ENCODE data around the gene NR4A3.
"Not testable (repeated sequence)": the region's sequence is repeated elsewhere in the genome, so short reads cannot be mapped to it uniquely, and the experiment has no call there.

The NR4A3 gene

DNA sequence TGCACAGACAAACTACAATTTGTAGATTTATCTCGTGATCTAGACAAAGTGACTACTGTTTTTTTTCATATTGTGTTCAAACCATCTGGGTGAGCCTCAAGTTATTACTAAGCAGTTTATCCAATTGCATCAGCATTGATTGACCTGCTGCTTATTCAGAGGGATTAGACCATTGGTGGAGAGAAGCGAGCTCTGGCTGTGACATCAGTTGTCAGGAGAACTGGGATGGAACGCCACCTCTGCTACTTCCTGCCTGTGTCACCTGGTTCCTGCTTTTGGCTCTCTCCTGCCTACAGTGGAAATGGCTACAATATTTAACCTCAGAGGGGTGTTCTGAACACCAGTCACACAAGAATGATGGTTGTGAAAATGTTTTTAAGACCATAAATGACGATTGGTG, 12.1 kb downstream of the NR4A3 start:
- DNase-seq (ENCODE audit: low read depth, low spot score): no peak

DNA sequence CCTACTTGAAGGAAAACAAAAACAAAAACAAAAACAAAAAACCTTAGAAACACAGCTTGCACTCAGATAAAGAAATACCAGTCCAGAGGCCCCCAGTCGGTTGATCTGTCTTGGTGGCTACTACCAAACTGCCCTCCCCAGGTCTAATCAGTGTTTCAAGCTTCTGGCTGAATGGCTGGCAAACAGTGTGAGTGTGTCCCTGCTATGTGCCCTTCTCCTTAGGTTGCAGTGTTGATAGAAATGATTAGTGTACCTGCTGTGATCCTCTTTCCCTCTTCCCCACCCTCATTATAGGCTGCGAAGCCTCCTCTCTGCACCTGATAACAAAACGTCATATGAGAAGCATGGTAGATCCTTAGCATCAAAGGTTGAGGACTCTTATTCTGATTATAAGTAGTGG, 12.8 kb downstream of the NR4A3 start:
- DNase-seq (ENCODE audit: low read depth, low spot score): no peak

DNA sequence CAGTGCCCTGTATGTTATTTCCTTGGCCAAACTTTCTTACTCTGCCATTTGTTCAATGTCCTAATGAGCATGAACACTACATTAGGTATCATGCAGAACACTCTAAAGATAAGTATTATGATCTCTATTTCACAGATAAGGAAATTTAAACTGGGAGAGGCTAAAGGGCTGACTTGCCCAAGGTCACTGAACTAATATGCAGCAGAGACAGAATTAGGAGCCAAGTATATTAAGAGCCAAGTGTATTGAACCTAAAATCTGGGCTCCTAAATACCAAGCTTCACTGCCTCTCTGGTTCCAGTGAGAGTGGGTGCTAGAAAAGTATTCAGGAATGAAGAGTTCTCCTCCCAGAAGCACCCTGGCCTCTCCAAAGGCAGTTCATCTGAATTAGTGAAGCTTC, 13.5 kb downstream of the NR4A3 start:
- no peak for DNase-seq (ENCODE audit: low read depth, low spot score)

DNA sequence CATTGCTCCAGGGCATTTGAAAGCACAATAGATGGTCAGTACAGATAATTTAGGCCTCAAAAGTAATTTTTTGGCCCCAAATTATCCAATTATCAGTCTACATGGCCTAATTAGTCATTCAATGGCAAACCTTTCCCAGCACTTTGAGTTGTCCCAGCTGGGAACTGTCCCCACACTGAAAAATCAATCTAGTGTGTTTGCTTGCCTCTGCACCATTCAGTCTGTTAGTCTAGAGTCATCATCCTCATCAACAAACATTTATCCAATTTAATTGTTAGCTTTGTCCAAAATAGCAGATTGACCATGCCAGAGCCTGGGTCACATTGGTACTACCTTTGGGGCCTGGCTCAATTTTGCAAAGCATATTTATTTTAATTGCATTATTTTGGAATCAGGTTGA, 13.9 kb downstream of the NR4A3 start:
- no peak for DNase-seq (ENCODE audit: low read depth, low spot score)

DNA sequence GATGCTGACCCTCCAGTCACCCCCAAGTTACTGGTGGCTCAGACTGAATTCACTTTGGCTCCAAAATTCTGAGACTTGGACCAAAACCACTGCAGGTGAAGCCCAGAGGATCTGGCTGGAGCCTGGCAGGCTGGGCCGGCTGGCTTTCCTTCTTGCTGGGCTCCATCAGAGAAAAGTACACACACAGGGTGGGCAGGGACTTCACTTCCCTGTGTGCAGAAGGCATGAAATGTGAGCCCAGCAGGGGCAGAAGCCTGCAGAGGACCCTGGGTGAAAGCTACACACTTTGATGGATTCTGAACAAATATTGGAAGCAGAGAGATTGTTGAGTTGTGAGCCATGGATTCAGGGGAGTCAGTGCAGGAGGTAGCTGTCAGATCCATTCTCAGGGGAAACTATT, 18.4 kb downstream of the NR4A3 start:
- DNase-seq (ENCODE audit: low read depth, low spot score): no peak

DNA sequence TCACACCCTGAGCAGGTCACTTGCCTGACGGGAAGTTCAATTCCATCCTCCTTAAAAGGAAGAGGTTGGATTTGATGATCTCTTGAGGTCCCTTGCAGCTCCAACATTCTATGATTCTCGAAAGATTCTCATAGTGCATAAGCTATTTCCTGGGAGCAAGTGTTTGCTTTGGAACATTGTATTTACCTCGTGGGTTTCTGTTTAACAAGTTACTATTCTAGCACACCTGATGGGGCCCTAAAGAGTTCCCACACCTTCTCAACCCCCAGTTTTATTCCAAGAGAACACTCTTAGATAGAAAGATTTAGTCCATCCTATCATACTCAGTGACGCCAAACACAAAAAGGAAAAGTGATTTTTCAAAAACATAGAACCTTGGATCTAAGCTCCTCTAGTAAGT, 23.4 kb downstream of the NR4A3 start:
- no peak for DNase-seq (ENCODE audit: low read depth, low spot score)

DNA sequence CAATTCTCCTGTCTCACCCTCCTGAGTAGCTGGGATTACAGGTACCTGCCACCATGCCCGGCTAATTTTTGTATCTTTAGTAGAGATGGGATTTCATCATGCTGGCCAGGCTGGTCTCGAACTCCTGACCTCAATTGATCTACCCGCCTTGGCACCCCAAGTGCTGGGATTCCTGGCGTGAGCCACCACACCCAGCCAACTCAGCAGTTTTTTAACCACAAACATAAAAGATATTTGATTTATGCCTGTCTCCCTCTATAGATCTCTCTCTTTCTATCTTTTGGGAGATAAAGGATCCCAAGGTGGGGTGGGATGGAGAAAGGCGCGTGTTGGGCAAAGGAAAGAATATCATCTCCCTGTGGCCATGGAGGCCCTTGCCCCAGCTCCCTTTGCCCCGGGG, 26.8 kb downstream of the NR4A3 start:
- DNase-seq (ENCODE audit: low read depth, low spot score): no peak

DNA sequence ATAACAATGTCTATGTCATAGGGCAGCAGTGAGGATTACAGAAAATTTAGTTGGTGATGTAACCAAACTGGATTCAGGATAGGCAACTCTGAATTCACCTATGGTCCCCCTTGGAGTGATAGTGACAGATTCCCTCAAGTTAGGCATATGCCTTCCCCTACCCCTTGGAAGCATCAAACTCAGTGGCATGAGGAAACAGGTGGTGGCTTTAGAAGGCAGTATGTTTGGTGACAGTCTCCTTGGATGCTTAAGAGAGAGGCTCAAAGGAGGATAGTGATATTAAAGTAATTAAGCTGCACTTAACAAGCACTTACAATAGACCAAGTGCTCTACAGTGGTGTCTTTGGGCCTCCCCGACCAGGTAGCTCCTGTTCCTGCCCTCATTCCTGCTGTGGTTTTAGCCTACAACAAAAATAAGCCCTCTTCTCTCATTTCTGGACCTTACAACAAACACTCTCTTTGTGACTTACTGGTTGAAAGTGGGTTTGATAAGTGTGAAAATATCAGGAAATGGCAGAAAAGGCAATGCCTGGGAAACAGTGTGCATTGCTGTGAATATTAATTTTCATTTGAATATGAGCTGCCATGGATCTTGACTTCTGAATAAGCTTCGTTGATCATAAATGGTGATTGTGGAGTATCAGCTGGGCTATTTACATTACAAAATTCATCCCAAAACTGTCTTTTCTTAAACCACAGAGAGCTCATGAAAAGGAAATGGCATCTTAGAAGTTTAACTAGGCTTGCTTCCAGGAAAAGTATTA, 29.2 kb downstream of the NR4A3 start:
- DNase-seq (ENCODE audit: low read depth, low spot score): peak; percentile 27

DNA sequence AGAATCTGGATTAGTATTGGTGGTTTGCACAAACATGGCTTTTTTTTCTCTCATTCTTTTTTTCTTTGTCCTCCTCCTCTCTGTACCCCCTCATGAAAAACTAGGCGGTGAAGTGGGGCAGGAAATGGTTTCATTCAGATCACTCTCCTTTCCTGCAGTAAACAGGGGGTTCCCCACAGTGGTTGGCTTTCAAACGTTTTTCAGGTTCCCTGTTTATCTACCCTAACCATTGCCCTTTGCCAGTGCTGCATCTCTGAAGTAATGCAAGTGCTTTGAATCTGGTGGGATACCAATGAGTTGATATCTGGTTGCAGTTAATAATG, 29.8 kb downstream of the NR4A3 start:
- DNase-seq (ENCODE audit: low read depth, low spot score): no peak

DNA sequence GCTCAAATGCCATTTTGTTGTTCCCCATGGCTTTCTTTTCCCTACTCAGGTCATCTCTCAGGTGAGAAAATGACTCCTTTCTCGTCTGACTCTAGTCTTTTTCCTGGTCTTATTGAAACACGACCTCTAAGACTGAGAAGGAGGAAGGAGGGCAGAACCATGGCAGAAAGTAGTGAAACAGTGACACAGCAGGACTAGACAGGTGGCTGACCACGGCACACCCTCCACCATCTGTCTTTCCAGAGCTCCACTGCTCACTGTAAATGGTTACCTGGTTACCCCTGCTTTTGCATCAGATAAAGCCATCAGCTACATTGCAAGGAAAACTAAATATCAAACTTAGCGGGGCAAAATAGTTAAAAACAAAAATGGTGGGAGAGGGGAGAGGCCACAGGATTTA, 30.9 kb downstream of the NR4A3 start:
- no peak for DNase-seq (ENCODE audit: low read depth, low spot score)

DNA sequence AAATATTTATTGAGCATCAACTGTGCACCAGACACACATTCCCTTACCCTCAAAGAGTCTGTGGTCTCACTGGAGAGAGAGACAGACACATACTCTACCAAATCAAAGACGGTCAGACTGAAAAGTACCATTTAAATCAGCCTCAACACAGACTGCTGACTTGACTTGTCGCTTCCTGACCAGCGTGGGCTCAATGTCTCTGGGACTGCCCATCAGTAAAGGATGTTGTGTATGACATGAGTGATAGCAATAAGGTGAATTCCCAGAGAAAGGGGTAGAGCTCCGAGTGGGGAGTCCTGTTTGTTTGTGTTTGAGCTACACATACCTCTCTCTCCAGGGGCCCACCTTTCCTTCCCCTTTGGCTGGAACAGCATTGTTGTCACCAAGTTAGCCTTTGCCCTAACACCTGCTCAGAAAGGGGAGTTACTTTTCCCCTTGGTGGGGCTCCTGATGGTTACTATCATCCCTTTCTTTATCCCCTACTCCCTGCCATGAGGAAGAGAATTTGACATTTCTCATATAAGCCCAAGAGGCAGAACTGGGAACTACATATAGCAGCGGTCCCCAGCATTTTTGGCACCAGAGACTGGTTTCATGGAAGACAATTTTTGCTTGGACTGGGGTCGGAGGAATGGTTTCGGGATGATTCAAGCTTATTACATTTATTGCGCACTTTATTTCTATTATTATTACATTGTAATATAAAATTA, 33.9 kb downstream of the NR4A3 start:
- no peak for DNase-seq (ENCODE audit: low read depth, low spot score)

DNA sequence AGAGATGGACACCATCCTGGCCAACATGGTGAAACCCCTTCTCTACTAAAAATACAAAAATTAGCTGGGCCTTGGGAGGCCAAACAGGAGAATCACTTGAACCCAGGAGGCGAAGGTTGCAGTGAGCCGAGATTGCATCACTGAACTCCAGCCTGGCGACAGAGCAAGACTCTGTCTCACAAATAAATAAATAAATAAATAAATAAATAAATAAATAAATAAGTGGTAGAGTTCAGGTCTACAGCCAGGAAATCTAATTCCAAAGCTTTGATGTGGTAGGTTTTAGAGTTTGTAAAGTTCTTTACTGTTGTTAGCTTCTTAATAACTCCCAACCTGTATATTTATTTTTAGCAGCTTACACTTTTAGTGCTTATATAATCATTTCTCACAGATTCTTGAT, 35.9 kb downstream of the NR4A3 start:
- not testable (repeated sequence) for DNase-seq (ENCODE audit: low read depth, low spot score)

DNA sequence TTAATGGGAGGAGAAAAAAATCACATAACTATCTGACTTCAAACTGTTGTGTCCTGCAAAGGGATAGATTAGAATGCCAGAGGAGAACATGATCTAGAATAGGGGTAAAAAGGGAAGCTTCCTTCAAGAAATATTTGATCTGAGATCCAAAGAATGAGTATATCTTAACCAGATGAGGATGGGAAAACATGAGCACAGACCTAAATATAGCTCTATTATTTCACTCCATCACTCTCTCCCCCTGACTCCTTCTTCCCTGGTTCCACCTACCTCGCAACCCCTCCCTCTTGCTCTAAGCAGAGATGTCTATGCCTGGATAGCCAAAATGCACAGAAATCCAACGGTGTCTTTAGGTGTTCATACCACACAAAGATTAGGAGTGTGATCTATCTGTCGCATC, 36.4 kb downstream of the NR4A3 start:
- no peak for DNase-seq (ENCODE audit: low read depth, low spot score)

DNA sequence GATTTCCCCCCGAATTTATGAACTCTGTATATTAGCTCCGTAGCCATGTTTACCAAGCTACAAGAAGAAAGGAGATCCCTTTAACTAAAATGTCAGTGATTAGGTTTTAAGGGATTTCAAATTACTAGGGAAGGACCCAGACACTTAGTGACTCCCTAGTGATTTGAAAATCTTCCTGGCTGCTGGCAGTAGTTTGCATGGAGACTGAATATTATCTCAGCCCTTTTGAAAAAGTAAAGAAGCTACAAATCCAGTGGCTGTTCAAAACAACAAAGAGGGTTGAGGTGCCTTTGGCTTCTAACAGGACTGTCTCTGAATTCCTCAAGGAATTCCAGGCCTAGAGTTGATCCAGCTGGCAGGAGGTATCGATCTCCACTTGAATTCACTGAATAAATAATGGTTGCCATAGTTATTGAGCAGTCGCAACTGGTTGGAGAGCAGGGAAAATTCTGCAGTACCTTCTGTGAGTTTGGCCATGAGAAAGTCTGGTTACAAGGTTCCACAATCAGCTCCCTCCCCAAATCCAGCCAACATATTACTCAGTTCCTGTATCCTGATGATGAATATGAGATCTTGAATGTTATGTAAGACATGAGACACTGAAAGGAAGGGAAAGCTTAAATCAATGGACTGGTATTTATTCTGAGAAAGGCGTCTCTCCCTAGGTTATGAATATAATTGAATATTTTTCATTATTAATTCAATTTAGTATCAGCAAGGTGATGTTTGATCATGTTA, 37.7 kb downstream of the NR4A3 start:
- peak; percentile 36 for DNase-seq (ENCODE audit: low read depth, low spot score)

DNA sequence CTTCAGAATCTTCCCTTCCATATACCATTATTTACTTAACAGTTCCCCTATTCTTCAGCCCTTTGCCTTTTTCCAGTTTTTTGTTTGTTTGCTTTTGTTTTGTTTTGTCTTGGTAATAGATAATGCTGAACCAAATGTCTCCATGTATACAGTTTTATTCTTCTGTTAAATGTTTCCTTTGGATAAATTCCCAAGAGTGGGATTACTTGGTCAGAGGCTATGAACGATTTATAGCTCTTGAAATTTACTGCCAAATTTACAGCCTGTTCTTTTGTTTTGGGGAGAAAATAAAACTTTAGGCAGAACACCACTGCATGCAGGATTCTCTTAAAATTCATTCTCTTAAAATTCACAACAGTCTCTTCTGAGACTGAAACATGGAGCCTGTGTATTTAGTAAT, 38.6 kb downstream of the NR4A3 start:
- DNase-seq (ENCODE audit: low read depth, low spot score): peak; percentile 15

DNA sequence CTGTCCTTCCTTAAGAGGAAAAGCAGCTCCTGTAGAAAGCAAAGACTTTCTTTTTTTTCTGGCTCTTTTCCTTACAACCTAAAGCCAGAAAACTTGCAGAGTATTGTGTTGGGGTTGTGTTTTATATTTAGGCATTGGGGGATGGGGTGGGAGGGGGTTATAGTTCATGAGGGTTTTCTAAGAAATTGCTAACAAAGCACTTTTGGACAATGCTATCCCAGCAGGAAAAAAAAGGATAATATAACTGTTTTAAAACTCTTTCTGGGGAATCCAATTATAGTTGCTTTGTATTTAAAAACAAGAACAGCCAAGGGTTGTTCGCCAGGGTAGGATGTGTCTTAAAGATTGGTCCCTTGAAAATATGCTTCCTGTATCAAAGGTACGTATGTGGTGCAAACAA, 42.3 kb downstream of the NR4A3 start:
- no peak for DNase-seq (ENCODE audit: low read depth, low spot score)

DNA sequence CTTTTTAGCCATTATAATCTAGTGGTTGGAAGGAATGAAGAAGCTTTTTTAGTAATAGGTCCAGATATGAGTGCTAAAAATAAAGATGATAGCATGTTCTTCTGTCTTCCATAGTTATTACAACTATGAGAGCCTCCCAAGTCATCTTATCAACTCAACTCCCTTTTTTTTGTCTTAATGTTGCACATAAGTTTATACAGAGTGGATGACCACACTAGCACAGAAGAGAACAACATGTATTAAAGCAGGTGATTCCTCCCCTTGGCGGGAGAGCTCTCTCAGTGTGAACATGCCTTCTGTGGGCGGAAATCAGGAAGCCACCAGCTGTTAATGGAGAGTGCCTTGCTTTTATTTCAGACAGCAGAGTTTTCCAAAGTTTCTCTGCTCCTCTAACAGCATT, 44.7 kb downstream of the NR4A3 start:
- DNase-seq (ENCODE audit: low read depth, low spot score): no peak

DNA sequence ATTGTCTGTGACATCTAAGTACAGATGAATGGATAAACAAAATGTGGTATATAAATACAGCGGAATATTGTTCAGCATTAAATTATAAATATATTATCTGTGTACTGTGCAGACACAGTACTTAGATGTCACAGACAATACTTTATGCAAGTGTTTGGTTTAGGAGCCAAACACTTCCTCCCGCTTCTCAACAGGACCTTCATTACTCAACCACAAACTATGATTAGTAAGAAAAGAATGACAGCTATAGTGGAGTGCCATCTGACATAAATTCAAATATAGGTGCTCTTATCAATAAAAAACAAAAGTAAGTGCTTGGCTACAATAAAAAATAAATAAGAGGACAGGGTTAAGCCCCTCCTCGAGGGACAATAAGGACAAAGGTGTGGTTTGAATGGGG, 45.9 kb downstream of the NR4A3 start:
- DNase-seq (ENCODE audit: low read depth, low spot score): no peak

DNA sequence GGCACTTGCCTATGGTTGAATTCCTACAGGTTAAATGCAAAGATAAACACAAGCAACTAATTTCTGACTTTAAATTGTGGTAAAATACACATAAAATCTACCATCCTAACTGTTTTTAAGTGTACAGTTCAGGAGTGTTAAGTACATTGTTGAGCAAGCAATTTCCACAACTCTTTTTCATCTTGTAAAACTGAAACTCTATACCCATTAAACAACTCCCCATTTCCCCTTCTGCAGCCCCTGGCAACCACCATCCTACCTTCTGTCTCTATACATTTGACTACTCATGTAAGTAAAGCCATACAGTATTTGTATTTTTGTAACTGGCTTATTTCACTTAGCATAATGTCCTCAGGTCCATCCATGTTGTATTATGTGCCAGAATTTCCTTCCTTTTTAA, 46.3 kb downstream of the NR4A3 start:
- no peak for DNase-seq (ENCODE audit: low read depth, low spot score)

DNA sequence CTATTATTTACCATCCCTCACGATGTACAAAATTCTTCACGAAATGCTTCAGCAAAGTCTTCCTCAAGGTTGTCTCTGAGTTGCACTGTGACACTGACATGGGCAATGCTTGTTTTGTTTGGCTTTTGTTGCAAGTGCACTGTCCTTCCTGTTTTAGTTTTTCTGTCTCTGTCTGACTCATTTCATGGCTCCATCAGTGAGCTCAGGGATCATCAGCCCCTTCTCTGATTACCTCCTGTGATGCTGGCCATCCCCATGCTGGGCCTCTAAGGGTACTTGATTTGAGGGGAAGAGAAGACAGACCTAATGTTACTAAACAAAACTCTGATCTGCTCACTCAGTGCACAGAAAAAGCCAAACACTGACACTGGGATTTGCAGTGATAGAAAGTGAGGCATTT, 47.2 kb downstream of the NR4A3 start:
- DNase-seq (ENCODE audit: low read depth, low spot score): no peak

DNA sequence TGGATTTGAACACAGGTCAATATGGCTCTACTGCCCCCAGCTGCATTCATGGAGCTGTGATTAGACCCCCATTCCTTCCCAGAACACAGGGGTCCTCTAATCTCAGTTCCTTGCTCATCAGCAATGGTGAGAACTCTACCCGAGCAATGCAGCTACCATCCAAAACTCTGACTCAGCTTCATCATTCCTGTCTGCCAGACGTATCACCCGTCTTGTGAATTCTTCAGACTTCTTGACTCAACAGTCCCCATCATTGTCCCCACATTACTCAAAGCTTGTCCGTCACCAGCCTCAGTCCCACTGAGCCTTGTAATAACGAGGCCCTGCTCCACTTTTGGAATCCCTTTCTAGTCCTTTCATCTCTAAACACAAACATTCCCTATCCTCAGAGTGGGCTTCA, 48.4 kb downstream of the NR4A3 start:
- peak; percentile 37 for DNase-seq (ENCODE audit: low read depth, low spot score)

DNA sequence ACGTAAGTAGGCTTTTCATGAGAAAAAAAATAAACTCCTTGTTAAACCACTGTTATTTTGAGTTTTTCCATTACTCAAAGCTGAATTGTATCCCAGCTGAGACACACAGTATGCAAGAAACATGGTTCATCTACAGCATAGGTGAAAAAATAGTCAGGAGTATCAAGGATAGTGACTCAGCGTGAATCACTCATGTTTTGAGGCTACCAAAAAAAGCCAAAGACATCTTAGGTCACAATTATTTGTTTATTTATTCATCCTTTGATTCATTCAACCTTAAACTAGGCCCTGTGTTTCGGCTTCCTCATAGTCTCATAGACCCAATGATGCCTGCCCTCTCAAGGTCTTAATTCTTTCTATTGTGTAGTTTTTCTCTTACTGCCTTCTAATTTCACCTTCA, 51.8 kb downstream of the NR4A3 start:
- DNase-seq (ENCODE audit: low read depth, low spot score): peak; percentile 51
